GM18873 (cell line): ENCODE data around the gene BAX.

ENCODE experiments used
- ATAC-seq: cut with Tn5 transposase; IDR thresholded peaks from one replicate; pipeline ENCODE4 v1.9.1; 2021; ENCODE audit warnings: mild to moderate bottlenecking, moderate library complexity, moderate number of reproducible peaks; ENCODE audit not compliant: unreplicated experiment, low FRiP score

BAX gene

GRCh38 chr19:48977061-48977460 is 22.4 kb downstream of the BAX start:
- no peak for ATAC-seq

- no peak for ATAC-seq
Measured at GRCh38 chr19:48982280-48982679, 27.6 kb downstream of the BAX start.

GRCh38 chr19:48985711-48986110 is 31.0 kb downstream of the BAX start:
- ATAC-seq = no peak

DNA sequence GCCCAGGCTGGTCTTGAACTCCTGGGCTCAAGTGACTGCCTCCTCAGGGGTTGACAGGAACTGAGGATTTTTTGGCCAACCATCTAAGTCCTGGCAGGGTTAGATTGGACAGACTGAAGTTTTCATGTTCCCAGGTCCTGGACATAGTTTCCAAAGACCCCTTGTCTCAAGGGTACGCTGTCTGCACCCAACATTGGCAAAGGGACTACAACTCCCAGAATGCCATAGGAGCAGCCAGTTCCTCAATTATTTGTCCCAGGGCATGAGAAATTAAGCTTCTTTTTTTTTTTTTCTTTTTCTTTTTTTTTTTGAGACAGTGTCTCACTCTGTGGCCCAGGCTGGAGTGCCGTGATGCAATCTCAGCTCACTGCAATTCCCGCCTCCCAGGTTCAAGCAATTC is 31.5 kb downstream of the BAX start:
- ATAC-seq = no peak

- no peak for ATAC-seq
Measured at GRCh38 chr19:48987323-48987722, 32.6 kb downstream of the BAX start.

DNA sequence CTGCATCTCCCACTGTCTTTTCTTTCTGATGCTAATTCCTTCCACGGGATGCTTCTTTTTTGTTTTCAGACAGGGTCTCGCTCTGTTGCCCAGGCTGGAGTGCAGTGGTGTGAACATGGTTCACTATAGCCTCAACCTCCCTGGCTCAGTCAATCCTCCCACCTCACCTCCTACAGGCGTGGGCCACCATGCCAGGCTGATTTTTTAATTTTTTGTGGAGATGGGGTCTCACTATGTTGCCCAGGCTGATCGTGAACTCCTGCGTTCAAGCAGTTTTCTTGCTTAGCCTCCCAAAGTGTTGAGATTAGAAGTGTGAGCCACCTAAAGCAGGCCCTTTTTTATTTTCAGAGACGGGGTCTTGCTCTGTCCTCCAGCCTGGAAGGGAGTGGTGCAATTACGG is 33.6 kb downstream of the BAX start:
- ATAC-seq = no peak

GRCh38 chr19:48988860-48989259 is 34.2 kb downstream of the BAX start:
- no peak for ATAC-seq

DNA sequence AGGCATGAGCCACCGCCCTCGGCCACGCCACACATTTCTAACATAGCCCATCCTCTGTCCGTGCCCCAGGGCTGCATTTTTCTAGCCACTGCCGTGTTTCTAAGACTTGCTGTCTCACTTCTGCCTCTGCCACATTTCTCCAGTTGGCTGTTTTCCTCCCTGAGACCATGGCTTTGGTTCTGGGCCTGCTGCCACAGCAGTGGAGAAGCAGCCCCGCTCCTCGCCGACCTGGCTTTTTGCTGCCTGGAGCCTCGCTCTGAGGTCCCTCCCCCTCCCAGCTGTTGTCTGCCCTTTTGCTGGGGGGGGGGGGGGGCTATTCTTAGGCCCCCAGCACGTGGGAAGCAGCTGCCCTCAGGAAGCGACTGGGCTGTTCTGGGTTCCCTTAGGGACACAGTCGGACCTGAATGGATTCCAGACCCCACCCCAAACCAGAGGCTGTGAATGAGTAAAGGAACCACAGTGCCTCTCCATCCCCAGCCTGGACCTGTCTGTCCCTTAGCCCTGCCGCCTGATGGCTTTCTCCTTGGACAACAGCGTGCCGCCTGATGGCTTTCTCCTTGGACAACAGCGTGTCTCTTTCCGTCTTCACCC is 35.1 kb downstream of the BAX start:
- no peak for ATAC-seq

DNA sequence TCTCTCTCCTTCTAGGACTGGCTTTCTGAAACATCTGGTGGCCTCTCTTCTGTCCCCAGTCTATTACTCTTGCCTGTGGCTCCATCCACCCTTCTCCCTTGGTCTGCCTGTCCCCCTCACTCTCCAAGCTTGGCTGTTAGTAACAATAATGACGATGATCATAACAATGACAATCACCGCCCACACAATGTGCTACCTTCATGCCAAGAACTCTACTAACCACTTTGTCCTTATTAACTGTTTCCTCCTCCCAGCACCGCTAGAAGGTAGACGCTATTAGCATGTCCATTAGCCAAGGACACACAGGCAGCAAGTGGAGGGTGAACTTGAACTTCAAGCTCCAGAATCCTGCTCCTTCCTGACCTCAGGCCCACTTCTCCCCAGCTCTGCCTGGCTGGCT is 35.7 kb downstream of the BAX start:
- ATAC-seq = no peak

- no peak for ATAC-seq
Measured at GRCh38 chr19:48991011-48991609, 36.4 kb downstream of the BAX start.

DNA sequence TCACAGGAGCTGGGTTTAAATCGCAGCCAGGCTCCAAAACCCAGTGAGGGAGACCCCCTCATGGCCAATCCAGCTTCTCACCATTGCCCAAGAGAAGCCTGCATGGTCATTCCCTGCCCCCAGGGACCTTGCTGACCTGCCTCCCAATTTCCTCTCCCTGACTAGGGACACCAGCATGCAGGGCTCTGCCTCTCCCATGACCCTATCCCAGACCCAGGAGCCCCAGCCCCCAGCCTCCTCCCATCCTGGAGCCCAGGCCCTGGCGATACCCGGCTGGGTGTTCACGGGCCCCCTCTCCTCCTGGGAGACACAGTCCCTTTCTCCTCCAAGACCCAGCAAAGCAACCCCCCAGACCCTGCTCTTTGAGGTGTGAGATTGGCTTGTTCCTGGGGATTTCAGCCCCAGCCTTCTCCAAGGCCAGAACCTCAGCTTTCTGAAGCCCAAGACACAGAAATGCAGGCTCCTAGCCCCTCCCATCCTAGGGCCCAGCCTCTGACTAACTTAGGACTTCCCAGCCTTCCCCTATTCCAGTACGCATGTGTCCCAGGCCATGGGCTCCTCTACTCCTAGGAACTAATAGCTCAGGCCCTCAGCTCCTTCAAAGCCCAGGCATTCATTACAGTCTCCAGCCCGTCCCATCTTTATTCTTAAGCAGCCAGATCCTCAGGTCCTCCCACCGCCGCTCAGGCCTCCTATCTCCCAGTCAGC is 37.4 kb downstream of the BAX start:
- ATAC-seq = no peak

DNA sequence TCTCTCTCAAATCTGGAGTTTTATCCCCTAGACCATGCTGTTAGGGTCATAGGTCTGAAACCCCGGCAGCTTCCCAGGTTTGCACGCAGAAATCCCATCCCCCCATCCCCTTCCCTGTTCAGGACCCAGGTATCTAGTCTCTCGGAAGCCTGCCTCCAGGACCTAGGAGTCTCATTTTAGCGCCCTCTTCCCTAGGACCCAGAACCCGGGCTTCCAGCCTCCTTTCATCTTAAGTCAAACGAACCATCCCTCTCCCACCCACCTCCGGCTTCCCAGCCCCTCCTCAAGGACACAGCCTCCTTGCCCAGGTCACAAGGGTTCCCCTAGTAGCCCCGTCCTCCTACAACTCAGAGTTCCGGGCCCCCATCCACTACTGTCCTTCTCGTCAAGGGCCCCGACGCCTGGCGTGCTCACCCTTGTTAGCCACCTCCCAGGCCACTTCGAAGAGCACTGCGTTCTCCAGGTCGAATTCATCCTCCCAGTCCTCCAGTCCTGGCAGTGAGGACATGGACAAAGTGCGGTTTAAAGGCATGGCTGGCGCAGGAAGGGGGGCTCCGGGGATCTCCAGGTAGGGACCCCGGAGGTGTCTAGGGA is 38.0 kb downstream of the BAX start:
- ATAC-seq = no peak

- peak; percentile 75 for ATAC-seq
Measured at GRCh38 chr19:48993175-48994034, 38.7 kb downstream of the BAX start, which contains the start of the genes GYS1 and RUVBL2. TSS of gene GYS1 (minus strand) at chr19:48993309. CDS start at chr19:48993112, 197 bp downstream. TSS of gene RUVBL2 (plus strand) at chr19:48993887. CDS start at chr19:48993912, 25 bp downstream.

GRCh38 chr19:48994035-48994386 is 39.3 kb downstream of the BAX start:
- ATAC-seq = no peak

- ATAC-seq = no peak
Measured at GRCh38 chr19:48997972-48998371, 43.3 kb downstream of the BAX start.

DNA sequence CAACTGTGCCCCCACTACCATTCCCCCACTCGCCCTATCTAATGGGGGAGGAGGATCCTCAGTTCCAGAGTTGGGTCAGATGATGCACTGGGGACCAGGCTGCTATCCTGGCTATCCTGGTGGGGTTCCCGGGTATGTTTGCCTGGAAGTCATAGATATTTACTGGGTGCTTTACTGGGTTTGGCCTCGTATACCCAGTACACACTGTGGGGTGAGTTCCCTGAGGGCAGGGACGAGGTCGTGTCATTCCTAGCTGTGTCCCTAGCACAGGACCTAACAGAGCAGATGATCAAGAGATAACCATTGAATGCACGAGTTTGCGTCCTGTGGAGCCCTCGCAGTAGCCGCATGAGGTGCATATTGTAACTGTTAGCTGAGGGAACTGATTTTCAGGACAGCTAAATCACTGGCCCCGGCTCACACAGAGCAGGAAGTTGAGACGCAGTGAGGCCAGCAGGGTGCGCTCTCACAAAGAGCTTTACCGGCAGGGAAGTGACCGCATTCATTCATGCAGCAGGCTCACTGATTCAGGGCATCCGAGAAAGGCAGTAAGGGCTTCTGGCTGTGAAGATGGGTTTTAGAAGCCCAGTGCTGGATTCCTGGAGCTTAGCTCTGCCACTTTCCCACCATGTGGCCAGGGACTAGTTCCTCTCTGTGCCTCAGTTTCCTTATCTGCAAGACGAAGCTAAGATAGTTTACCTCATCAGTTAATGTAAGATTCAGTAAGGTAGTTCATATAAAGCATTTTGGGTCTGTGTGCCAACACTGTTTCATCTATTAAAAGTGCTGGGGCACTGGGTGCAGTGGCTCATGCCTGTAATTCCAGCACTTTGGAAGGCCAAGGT is 45.0 kb downstream of the BAX start:
- ATAC-seq = peak; percentile 49

DNA sequence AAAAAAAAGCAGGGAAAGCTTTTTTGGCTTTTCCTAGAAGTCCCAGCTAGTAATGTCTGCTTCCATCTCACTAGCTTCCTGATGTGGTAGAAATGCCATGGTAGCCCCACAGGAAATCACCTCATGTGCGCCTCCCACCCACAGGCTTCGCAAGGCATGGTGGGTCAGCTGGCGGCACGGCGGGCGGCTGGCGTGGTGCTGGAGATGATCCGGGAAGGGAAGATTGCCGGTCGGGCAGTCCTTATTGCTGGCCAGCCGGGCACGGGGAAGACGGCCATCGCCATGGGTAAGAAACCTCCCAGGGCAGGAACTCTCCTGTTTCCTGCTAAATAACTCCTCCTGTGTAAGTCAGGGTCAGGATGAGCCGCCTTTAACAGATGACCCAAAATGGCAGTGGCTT is 49.5 kb downstream of the BAX start:
- no peak for ATAC-seq

GRCh38 chr19:49004964-49005614 is 50.4 kb downstream of the BAX start:
- no peak for ATAC-seq

GRCh38 chr19:49006905-49007304 is 52.2 kb downstream of the BAX start:
- ATAC-seq = no peak
